ENCODE data around the gene UBXN11. TPM values are rescaled to one million over a fixed set of nuclear protein-coding genes. Genes with fewer than 3 reads are reported as not detected.

The UBXN11 gene
- polyA plus RNA-seq, 1 donor from 2014 or later, result 18.5 TPM

DNA sequence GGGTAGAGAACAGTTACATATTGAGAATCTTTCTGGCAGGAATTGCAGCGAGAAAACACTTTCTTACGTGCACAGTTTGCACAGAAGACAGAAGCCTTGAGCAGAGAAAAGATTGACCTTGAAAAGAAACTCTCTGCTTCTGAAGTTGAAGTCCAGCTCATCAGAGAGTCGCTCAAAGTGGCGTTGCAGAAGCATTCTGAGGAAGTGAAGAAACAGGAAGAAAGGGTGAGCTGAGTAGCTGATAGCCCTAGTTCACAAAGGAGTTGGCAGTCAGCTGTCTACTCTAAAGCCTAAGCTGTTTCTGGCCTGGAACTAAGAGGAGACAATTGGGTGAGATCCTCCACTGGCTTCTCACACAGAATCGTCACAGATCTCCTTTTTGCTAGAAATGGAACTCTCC is 46.9 kb downstream of the UBXN11 start (continued):
- TF ChIP-seq EP300 (conservative IDR thresholded peaks at IDR 0.05; ENCODE audit: poor library complexity, severe bottlenecking), result no peak

GRCh38 chr1:26259005-26259404 is 47.4 kb downstream of the UBXN11 start:
- Histone ChIP-seq H3K9ac (ENCODE audit: low read length) (no peak overlapping the region), H3K27ac (ENCODE audit: low read length) (no peak overlapping the region), H3F3A (ENCODE audit: insufficient read depth, low read length, poor library complexity, severe bottlenecking) (no peaks in the 10 kb centered on the region), H3K27me3 (ENCODE audit: insufficient read depth, low read depth, low read length) (no peaks in the 10 kb centered on the region), H3K9me2 (ENCODE audit: insufficient read depth, low read length) (no peaks in the 10 kb centered on the region), H3K36me3 (ENCODE audit: insufficient read depth, low read length) (no peaks in the 10 kb centered on the region), H3K9me3 (ENCODE audit: low read length) (no peaks in the 10 kb centered on the region), H3K4me2 (ENCODE audit: low read length) (no peak overlapping the region), H2AFZ (ENCODE audit: low read depth, low read length) (no peak overlapping the region), H3K79me2 (replicated peaks; ENCODE audit: insufficient read depth, low read length) (no peaks in the 10 kb centered on the region), H4K20me1 (ENCODE audit: insufficient read depth) (no peaks in the 10 kb centered on the region), H3K4me3 (ENCODE audit: low read length) (no peak overlapping the region)
- TF ChIP-seq SMC3 (conservative IDR thresholded peaks at IDR 0.05; ENCODE audit: poor library complexity), result no peak

DNA sequence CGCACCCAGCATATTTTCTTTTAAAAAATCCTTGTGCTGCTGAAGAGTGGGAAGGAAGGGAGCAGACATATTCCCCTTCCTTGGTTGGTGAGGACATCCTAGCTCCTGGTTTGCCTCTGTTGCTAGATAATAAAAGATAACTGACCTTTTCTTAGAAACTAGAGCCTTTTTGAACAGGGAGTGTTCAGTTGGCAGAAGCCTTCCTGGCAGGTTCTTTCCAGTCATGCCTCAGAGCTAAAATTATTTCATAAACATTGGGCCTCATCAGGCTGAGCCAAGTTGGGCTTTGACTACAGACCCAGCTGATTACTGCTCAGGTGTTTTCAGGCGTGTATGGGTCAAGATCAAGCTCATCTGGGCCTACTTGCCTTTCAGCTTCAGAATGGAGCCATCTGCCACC is 49.2 kb downstream of the UBXN11 start:
- H3F3A ChIP-seq (ENCODE audit: insufficient read depth, low read length, poor library complexity, severe bottlenecking), result no peaks in the 10 kb centered on the region
- no peak overlapping the region for H3K27ac ChIP-seq (ENCODE audit: low read length)
- H3K36me3 ChIP-seq (ENCODE audit: insufficient read depth, low read length), result no peaks in the 10 kb centered on the region
- H3K9ac ChIP-seq (ENCODE audit: low read length), result no peak overlapping the region
- H3K9me2 ChIP-seq (ENCODE audit: insufficient read depth, low read length), result no peaks in the 10 kb centered on the region
- no peak overlapping the region for H3K4me3 ChIP-seq (ENCODE audit: low read length)
- no peaks in the 10 kb centered on the region for H3K9me3 ChIP-seq (ENCODE audit: low read length)
- no peak overlapping the region for H3K4me2 ChIP-seq (ENCODE audit: low read length)
- TF ChIP-seq TAF1 (IDR thresholded peaks at IDR 0.05; ENCODE audit: low read depth), result no peak
- TF ChIP-seq, protein P1, sequence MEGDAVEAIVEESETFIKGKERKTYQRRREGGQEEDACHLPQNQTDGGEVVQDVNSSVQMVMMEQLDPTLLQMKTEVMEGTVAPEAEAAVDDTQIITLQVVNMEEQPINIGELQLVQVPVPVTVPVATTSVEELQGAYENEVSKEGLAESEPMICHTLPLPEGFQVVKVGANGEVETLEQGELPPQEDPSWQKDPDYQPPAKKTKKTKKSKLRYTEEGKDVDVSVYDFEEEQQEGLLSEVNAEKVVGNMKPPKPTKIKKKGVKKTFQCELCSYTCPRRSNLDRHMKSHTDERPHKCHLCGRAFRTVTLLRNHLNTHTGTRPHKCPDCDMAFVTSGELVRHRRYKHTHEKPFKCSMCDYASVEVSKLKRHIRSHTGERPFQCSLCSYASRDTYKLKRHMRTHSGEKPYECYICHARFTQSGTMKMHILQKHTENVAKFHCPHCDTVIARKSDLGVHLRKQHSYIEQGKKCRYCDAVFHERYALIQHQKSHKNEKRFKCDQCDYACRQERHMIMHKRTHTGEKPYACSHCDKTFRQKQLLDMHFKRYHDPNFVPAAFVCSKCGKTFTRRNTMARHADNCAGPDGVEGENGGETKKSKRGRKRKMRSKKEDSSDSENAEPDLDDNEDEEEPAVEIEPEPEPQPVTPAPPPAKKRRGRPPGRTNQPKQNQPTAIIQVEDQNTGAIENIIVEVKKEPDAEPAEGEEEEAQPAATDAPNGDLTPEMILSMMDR (IDR thresholded peaks at IDR 0.05; ENCODE audit: poor library complexity, severe bottlenecking), result no peak
- TF ChIP-seq REST (IDR thresholded peaks at IDR 0.05; ENCODE audit: borderline replicate concordance), result no peak
- TF ChIP-seq SMC3 (conservative IDR thresholded peaks at IDR 0.05; ENCODE audit: poor library complexity), result no peak
- no peak for TF ChIP-seq POLR2AphosphoS5 (IDR thresholded peaks at IDR 0.05)
- TF ChIP-seq MXI1 (conservative IDR thresholded peaks at IDR 0.05; ENCODE audit: poor library complexity, severe bottlenecking), result no peak
- H4K20me1 ChIP-seq (ENCODE audit: insufficient read depth), result no peaks in the 10 kb centered on the region
- no peaks in the 10 kb centered on the region for H3K27me3 ChIP-seq (ENCODE audit: insufficient read depth, low read depth, low read length)
- H3K79me2 ChIP-seq (replicated peaks; ENCODE audit: insufficient read depth, low read length), result no peaks in the 10 kb centered on the region
- H2AFZ ChIP-seq (ENCODE audit: low read depth, low read length), result no peak overlapping the region

DNA sequence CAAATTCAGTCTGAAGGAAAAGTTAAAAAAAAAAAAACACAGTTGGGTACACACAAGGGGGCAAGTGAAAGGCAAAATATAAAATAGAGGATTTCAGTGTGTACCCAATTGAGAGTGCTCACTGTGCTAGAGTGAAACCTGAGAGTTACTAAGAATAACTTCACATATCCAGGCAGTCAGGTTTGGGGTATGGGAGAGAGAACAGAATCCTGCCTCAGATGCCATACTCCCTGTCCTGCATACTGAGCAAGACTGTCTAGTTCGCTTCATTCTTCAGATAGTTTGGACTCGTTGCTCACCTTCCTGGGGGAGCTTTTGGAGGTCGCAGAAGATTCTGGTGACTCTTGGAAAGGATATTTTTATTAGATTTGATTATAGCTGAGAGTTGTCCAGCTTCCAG is 52.0 kb downstream of the UBXN11 start:
- no peak overlapping the region for H3K27ac ChIP-seq (ENCODE audit: low read length)
- H3K36me3 ChIP-seq (ENCODE audit: insufficient read depth, low read length), result no peaks in the 10 kb centered on the region
- no peaks in the 10 kb centered on the region for H3K9me3 ChIP-seq (ENCODE audit: low read length)
- no peaks in the 10 kb centered on the region for H3K79me2 ChIP-seq (replicated peaks; ENCODE audit: insufficient read depth, low read length)
- no peak overlapping the region for H3K4me3 ChIP-seq (ENCODE audit: low read length)
- H2AFZ ChIP-seq (ENCODE audit: low read depth, low read length), result no peak overlapping the region
- no peaks in the 10 kb centered on the region for H3K27me3 ChIP-seq (ENCODE audit: insufficient read depth, low read depth, low read length)
- H3K9ac ChIP-seq (ENCODE audit: low read length), result no peak overlapping the region
- no peaks in the 10 kb centered on the region for H3F3A ChIP-seq (ENCODE audit: insufficient read depth, low read length, poor library complexity, severe bottlenecking)
- no peaks in the 10 kb centered on the region for H4K20me1 ChIP-seq (ENCODE audit: insufficient read depth)
- H3K4me2 ChIP-seq (ENCODE audit: low read length), result no peak overlapping the region
- H3K9me2 ChIP-seq (ENCODE audit: insufficient read depth, low read length), result no peaks in the 10 kb centered on the region
- TF ChIP-seq POLR2AphosphoS5 (IDR thresholded peaks at IDR 0.05), result no peak
- no peak for TF ChIP-seq RAD21 (conservative IDR thresholded peaks at IDR 0.05)
- TF ChIP-seq TAF1 (IDR thresholded peaks at IDR 0.05; ENCODE audit: low read depth), result no peak
- no peak for TF ChIP-seq MXI1 (conservative IDR thresholded peaks at IDR 0.05; ENCODE audit: poor library complexity, severe bottlenecking)
- TF ChIP-seq, protein P1 (IDR thresholded peaks at IDR 0.05; ENCODE audit: poor library complexity, severe bottlenecking), result no peak
- TF ChIP-seq SMC3 (conservative IDR thresholded peaks at IDR 0.05; ENCODE audit: poor library complexity), result no peak
- TF ChIP-seq REST (IDR thresholded peaks at IDR 0.05; ENCODE audit: borderline replicate concordance), result no peak

Data from neural cell (in vitro differentiated cells).